Neutrophil (primary cell): ENCODE data around the gene OLFM1.

Experiments used
- H3K27ac ChIP-seq: fragments of 200-600 bp; sonication (generic); 2 replicates; pipeline ENCODE4 v1.5.1; 2016; ENCODE audit warnings: mild to moderate bottlenecking, moderate library complexity
- H3K27me3 ChIP-seq: fragments of 200-600 bp; sonication (generic); 2 replicates; pipeline ENCODE4 v1.6.0; 2016; ENCODE audit warnings: mild to moderate bottlenecking
- H3K36me3 ChIP-seq: fragments of 200-600 bp; sonication (generic); 2 replicates; pipeline ENCODE4 v1.5.1; 2017
- H3K4me1 ChIP-seq, 2 experiments: fragments of 200-600 bp in 1 of 2; sonication (generic) in 1 of 2; 1 replicate in 1 of 2; 2 replicates in 1 of 2; pipeline versions ENCODE4 v1.5.1 to v1.6.1; 2013 to 2016; ENCODE audit warnings: low read depth in 1 of 2, low read length in 1 of 2, mild to moderate bottlenecking in 1 of 2, moderate library complexity in 1 of 2; ENCODE audit not compliant: control insufficient read depth in 1 of 2, insufficient read depth in 1 of 2
- H3K4me3 ChIP-seq, 2 experiments: fragments of 200-600 bp in 1 of 2; sonication (generic) in 1 of 2; 1 replicate in 1 of 2; 2 replicates in 1 of 2; pipeline ENCODE4 v1.5.1; 2013 to 2016; ENCODE audit warnings: low read depth in 1 of 2, low read length in 1 of 2, mild to moderate bottlenecking in 1 of 2, moderate library complexity in 1 of 2
- H3K9me3 ChIP-seq: fragments of 200-600 bp; sonication (generic); 2 replicates; pipeline ENCODE4 v1.5.1; 2016
- CTCF ChIP-seq: fragments of 200-600 bp; sonication (generic); IDR thresholded peaks from 2 replicates; pipeline ENCODE4 v1.5.1; 2016; ENCODE audit warnings: antibody characterized with exemption

Gene OLFM1

GRCh38 chr9:135079676-135080075, 7.8 kb upstream of the OLFM1 start:
- Histone ChIP-seq H3K36me3 (no peaks in the 10 kb centered on the region), H3K27ac (no peak overlapping the region), H3K4me3 (no peak overlapping the region), H3K4me1 (no peaks in the 10 kb centered on the region), H3K9me3 (no peaks in the 10 kb centered on the region), H3K27me3 (peaks cover 84% of the 10 kb centered on the region)
- no peak for TF ChIP-seq CTCF

- Histone ChIP-seq H3K27me3 (peaks cover 84% of the 10 kb centered on the region), H3K9me3 (no peaks in the 10 kb centered on the region), H3K27ac (no peak overlapping the region), H3K4me3 (no peak overlapping the region), H3K36me3 (no peaks in the 10 kb centered on the region), H3K4me1 (no peaks in the 10 kb centered on the region)
- TF ChIP-seq CTCF, result no peak
Observed at GRCh38 chr9:135080286-135081263, 6.9 kb upstream of the OLFM1 start.

- H3K4me1 ChIP-seq, result no peaks in the 10 kb centered on the region
- H3K36me3 ChIP-seq, result no peaks in the 10 kb centered on the region
- H3K9me3 ChIP-seq, result no peaks in the 10 kb centered on the region
- no peak overlapping the region for H3K4me3 ChIP-seq
- H3K27me3 ChIP-seq, result peaks cover 84% of the 10 kb centered on the region
- H3K27ac ChIP-seq, result no peak overlapping the region
- no peak for TF ChIP-seq CTCF
Observed at GRCh38 chr9:135081264-135081660, 6.2 kb upstream of the OLFM1 start.

GRCh38 chr9:135081731-135082130, 5.7 kb upstream of the OLFM1 start:
- Histone ChIP-seq H3K4me3 (no peak overlapping the region), H3K27ac (no peak overlapping the region), H3K27me3 (peaks cover 84% of the 10 kb centered on the region), H3K4me1 (no peaks in the 10 kb centered on the region), H3K36me3 (no peaks in the 10 kb centered on the region), H3K9me3 (no peaks in the 10 kb centered on the region)
- TF ChIP-seq CTCF, result no peak

GRCh38 chr9:135082536-135082935, 4.9 kb upstream of the OLFM1 start:
- no peak for TF ChIP-seq CTCF
- Histone ChIP-seq H3K36me3 (no peaks in the 10 kb centered on the region), H3K4me3 (no peak overlapping the region), H3K4me1 (no peaks in the 10 kb centered on the region), H3K27ac (no peak overlapping the region), H3K9me3 (no peaks in the 10 kb centered on the region), H3K27me3 (peaks cover 84% of the 10 kb centered on the region)
